ENCODE measurements around the gene SLAMF7.
A peak's percentile ranks its signal among the peaks of the same experiment; 100 is the strongest.

DNA sequence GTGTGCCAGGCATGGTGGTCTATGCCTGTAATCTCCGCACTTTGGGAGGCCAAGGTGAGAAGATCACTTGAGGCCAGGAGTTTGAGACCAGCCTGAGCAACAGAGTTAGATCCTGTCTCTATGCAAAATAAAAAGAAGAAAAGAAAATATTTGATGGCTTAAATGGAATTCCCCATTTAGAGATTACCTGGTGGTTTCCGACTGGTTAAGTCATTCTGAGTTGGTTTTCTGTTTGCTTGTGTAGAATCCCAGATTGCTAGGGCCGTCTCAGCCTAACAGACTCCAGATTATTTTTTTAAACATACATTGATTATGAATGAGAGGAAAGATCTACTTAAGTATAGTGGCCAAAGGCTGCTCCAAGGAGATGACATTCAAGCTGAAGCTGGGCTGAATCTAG is 34.0 kb downstream of the SLAMF7 start:
- TF ChIP-seq E2F8 (IDR thresholded peaks at IDR 0.05; ENCODE audit: low read depth, partially characterized antibody) (no peak), CEBPZ (IDR thresholded peaks at IDR 0.05; ENCODE audit: low read depth, low read length) (no peak), CTCF (IDR thresholded peaks at IDR 0.05 in 2 of 3, conservative IDR thresholded peaks at IDR 0.05 in 1 of 3; ENCODE audit: control insufficient read depth in 2 of 3, extremely low read depth in 1 of 3, insufficient read depth in 1 of 3, low read depth in 3 of 3, low read length in 3 of 3) (no peak), JUNB (IDR thresholded peaks at IDR 0.05) (peak; percentile 40; the same call in 1 of the 2 replicates), MAX (IDR thresholded peaks at IDR 0.05; ENCODE audit: low read depth, low read length) (no peak), POLR2A (IDR thresholded peaks at IDR 0.05; ENCODE audit: low read depth, low read length) (no peak)

All from GM12878 (cell line).